ENCODE measurements around the gene OR2A7.
"Not testable (repeated sequence)": the region's sequence is repeated elsewhere in the genome, so short reads cannot be mapped to it uniquely, and the experiment has no call there.

The OR2A7 gene

GRCh38 chr7:144252307-144252706, 12.3 kb downstream of the OR2A7 start:
- DNase-seq = not testable (repeated sequence)

- DNase-seq = not testable (repeated sequence)
These were observed 16.8 kb downstream of the OR2A7 start for GRCh38 chr7:144247674-144248330.

DNA sequence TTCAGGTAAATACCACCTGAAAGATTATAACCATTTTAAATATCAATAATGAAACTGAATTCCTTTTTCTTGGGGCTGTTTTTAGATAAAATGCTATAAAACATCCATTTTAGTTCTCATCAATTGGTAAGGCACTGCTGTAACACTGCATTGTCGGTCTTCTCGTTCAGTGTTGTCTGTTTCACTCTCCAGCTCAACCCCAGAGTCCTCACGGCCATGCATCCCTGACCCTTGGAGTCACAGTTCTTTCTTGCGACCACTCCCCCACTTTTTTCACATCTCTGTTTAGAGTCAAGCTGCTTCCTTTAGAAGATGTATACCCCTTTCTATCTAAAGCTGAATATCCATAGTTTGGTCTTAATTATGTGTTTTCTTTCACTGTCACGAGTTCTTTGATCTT, 17.6 kb downstream of the OR2A7 start:
- not testable (repeated sequence) for DNase-seq

DNA sequence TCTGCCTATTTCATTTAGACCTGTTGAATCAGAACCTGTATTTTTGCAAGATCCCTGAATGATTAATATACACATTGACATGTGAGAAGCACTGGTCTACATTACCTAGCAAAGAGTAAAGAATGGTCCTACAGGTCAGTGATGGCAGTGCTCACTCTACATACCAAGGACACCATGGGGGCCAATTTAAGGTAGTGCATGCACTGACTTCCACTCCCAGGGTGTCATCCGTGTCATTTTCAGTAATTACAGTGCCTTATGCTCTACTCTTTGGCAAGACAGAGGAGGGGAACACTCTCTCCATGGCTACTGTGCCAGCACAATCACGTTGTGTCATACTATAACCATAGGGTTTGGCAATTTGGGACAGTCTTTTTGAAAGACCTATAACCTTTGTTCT, 19.2 kb downstream of the OR2A7 start:
- DNase-seq = not testable (repeated sequence)

DNA sequence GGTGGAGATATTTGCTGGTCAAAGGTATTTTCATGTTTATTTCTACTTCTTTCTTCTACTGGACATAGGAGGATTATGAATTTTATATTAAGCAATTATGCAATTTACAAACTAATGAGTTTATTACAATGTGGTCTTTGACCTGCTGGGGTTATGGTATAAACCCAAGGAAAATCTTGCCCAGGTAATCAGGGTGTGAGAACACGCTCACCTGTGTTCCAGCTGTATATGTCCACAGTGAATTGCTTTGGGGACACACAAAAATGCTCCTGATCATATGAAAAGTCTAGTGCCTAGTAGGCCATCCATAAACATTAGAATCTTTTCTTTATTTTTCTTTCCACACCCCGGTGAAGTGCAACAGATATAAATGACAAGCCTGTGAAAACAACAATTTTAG, 25.2 kb downstream of the OR2A7 start, which contains the start of gene OR2A42:
OR2A42 (minus strand) TSS at position 241 of the 400 bp plus-strand sequence. CDS start 6,762 bp downstream, outside the sequence.
- not testable (repeated sequence) for DNase-seq

DNA sequence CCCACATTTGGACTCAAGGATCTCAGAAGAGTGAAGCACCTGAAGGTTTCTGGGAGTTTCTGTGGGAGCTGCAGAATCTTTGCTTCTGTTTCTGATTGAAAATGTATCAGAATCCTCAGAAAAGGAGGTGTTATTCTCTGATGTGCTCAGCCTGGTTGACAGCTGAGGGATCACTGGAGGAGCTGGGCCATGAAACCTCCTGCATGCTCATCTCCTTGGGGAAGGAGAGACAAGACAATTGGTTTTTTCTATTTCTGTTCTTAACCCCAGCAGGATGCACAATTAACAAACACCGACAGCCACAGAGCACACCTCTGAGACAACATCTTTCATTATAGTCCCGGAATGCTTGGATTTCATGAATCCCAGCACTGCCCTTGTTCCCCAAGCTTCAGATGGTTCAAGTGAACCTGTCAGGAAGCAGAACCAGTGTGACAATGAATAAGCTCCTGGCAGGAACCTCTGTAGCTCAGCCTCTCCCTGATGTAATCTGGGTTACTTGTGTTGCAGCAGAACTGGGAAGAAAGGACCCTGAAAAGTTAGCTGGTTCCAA, 26.0 kb downstream of the OR2A7 start:
- DNase-seq = not testable (repeated sequence)

DNA sequence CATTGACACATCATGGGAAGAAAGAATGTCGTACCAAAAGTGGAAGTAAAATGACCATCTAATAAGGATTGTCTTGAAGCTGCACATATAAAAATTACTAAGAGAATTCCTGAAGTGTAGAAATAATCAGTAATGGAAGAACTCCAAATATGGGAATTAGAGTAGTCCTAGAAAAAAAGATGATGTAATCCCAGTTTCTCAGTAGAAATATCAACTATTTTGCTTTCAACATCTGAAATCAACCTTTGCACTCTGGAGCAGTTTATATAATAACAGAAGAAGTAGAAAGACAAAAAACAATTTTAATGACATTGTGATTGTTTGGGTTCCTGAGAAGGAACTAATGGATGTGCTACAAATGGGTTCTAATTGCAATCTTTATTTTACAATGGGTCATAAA, 31.6 kb downstream of the OR2A7 start:
- not testable (repeated sequence) for DNase-seq

GRCh38 chr7:144231027-144231426, 33.6 kb downstream of the OR2A7 start:
- not testable (repeated sequence) for DNase-seq

DNA sequence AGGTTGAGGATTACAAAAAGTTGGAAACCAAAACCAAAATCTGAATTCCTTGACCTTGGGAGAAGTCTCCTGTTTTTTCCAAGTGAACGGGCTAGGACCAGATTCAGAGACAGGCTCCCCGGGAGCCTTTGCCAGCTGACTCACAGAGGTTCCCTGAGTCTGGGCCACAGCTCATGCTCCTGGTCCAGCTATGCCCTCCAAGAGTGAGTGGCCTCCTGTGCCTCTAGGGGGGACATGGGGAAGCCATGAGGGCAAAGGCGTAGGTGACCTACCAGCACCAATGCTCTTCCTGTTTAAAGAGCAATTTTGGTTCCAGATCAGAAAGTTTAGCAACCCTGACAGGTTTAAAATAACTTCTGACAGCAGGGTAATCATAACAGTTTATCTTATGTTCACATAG, 35.8 kb downstream of the OR2A7 start:
- not testable (repeated sequence) for DNase-seq

DNA sequence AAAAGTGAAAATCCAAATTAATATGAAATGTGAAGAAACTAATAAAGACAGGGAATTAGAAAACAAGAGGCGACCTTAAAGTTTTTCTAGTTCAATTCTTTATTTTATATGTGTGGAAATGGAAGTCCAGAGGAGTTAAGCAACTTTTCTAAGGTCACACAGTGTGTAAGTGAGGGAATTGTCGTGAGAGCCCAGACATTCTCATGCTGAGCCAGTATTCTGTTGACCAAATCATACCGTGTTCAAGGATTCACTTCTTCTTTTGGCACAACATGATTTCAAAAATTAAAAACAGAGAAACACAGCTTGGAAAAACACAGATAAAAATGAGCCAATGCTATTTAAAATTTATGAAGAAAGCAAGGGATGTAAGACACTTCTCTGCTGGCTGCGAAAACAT, 37.7 kb downstream of the OR2A7 start:
- DNase-seq = not testable (repeated sequence)

GRCh38 chr7:144223675-144224074, 40.9 kb downstream of the OR2A7 start:
- not testable (repeated sequence) for DNase-seq

DNA sequence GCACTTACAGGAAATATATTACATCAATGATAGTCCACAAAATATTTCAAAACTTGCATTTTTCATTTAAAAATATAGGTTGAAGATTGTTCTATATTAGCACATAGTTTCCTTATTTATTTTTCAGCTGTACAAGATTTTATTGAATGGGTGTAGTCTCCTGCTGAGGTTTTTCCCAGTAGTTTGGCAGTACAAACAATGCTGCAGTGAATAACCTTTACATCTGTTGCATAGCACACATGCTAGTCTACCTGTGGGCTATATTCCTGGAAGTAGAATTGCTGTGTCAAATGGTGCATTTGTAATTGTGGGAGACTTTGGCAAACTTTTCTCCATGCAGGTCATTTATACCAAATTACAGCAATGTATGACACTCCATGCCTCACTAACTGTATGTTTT, 44.1 kb downstream of the OR2A7 start:
- not testable (repeated sequence) for DNase-seq

- not testable (repeated sequence) for DNase-seq
These were observed 45.4 kb downstream of the OR2A7 start for GRCh38 chr7:144219149-144219548.

DNA sequence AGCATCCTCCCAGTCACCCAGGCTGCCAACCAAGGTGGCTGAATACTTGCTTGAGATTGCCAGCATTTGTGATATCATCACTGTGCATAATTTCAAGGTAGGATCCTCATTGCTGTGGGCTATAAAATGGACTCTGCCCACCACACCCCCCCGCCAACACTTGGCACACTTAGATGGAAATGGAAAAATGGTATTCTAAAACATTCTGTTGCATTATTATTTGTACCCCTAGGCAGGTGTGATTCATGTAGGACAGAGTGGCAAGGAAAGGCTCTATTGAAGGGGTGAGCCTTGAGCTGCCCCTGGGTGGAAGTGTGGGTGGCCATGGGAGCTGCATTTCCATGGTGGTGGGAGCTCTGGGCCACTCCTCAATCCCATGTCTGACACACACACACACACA, 46.0 kb downstream of the OR2A7 start:
- not testable (repeated sequence) for DNase-seq

GRCh38 chr7:144217200-144217599, 47.4 kb downstream of the OR2A7 start:
- not testable (repeated sequence) for DNase-seq

All from activated CD4-positive, alpha-beta T cell treated with anti-CD3 and anti-CD28 coated beads for 48 hours (primary cell).